ENCODE data around the gene DUSP2. TPM values are rescaled to one million over a fixed set of nuclear protein-coding genes. Genes with fewer than 3 reads are reported as not detected.
"Not testable (repeated sequence)": the region's sequence is repeated elsewhere in the genome, so short reads cannot be mapped to it uniquely, and the experiment has no call there.

Gene DUSP2
- total RNA-seq, 2 donors from 2014 or later, result 1.7 to 1.9 TPM

- intact Hi-C loops (cut with DNase I, micrococcal nuclease), result no loop called here
- ATAC-seq, result no peak
- DNase-seq, result peak in 1 of 2 donors; percentile 1
These were observed 5.8 kb upstream of the DUSP2 start for GRCh38 chr2:96150791-96151594.

DNA sequence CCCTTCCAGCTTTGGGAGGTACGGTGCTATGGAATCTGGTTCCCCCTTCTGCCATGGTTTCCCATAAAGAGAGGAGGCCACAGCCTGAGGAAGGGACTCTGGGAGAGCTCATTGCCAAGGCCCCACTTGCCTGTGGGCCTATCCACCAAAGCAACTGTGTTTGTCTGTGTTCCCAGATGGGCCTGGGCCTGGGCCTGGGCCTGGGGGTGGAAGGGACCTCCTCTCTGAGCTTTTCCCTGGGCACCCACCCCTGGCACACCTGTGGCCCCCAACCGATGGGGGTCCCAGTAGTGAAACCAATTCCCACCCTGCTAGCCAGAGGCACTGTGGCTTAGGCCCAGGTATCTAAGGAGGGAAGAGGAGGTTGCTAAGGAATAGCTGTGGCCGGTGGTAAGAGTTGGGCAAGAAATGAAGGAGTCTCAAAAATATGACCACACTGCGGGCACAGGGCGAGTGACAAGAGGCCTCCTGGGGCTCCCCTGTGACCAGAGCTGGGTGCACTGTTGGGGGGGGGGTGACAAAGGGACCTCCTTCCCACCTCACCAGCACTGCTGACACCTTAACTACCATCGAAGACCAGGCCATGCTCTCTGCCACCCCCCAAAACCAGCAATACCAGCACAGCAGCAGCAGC lies 4.9 kb upstream of the DUSP2 start:
- ATAC-seq (no peak), DNase-seq (no peak)
- intact Hi-C loops (cut with DNase I, micrococcal nuclease), result no loop called here

- ATAC-seq (peak; percentile 61), DNase-seq (peak; percentile 83 to 84)
- intact Hi-C loops (cut with DNase I, micrococcal nuclease), result no loop called here
These were observed 3.4 kb upstream of the DUSP2 start for GRCh38 chr2:96148410-96149217.

DNA sequence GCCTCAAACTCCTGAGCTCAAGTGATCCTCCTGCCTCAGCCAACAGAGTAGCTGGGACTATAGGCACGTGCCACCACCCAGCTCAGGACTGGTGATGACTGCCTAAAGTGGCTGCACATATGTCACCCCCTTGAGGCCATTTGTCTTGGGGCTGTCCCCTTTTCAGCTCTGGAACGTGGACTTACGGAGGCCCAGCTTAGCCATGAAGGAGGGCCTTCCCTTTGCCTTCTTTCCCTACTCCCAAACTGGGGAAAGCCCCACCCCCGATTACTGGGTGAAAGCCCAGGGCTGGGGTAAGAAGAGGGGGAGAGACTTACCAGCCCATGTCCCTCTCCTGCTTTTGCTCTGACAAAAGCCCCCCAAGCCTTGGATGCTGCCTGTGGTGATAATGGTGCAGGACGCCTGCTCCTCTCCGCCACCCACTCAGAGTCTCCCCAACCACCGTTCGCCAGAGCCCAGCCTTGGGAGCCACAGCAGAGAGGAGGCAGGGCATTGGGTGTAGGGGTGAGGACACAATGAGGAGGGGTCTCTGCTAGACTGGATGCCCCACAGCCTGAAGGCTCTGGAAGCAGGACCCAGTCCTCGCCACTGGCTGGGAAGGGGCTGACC lies 2.5 kb upstream of the DUSP2 start:
- intact Hi-C loops (cut with DNase I, micrococcal nuclease), result no loop called here
- DNase-seq (peak in 1 of 2 donors; percentile 24), ATAC-seq (no peak)

- DNase-seq (peak in 1 of 2 donors; percentile 17), ATAC-seq (no peak)
- intact Hi-C loops (cut with DNase I, micrococcal nuclease), result no loop called here
These were observed 1.8 kb upstream of the DUSP2 start for GRCh38 chr2:96146881-96147592.

GRCh38 chr2:96146153-96146880 lies 1.1 kb upstream of the DUSP2 start:
- ATAC-seq (no peak), DNase-seq (peak; percentile 58 to 65)
- intact Hi-C loops (cut with DNase I, micrococcal nuclease), result no loop called here

GRCh38 chr2:96145848-96146152 lies 560 bp upstream of the DUSP2 start:
- ATAC-seq (no peak), DNase-seq (peak in 1 of 2 donors; percentile 32)
- intact Hi-C loops (cut with DNase I, micrococcal nuclease), result no loop called here

GRCh38 chr2:96144481-96145035 lies 682 bp downstream of the DUSP2 start:
- peak; percentile 44 for ATAC-seq
- intact Hi-C loops (cut with DNase I, micrococcal nuclease), result no loop called here
- DNase-seq, result peak; percentile 34 to 69

DNA sequence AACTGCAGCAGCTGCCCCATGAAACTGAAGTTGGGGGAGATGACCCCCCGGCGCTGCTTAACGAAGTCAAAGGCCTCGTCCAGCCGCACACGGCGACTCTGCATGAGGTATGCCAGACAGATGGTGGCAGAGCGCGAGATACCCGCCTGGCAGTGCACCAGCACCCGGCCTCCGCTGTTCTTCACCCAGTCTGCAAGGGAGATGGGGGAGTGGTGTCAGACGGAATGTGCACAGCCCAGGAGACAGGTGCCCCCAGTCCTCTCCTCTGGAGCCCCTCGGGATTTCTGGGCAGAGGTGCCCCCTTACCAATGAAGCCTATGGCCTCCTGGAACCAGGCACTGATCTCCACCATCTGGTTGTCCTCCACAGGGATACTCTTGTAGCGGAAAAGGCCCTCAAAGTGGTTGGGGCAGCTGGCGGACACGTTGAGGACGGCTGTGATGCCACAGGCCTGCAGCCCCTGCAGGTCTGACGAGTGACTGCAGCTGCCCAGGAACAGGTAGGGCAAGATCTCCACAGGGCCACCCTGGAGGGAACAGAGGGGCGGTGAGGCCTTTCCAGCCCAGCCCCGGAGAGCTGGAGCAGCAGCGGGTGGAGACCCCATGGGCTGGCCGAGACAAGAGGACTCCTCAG lies 1.3 kb downstream of the DUSP2 start:
- peak; percentile 26 for ATAC-seq
- DNase-seq, result no peak
- intact Hi-C loops (cut with DNase I, micrococcal nuclease), result no loop called here

- DNase-seq, result no peak
- intact Hi-C loops (cut with DNase I, micrococcal nuclease), result no loop called here
- no peak for ATAC-seq
These were observed 1.9 kb downstream of the DUSP2 start for GRCh38 chr2:96143231-96143847.

DNA sequence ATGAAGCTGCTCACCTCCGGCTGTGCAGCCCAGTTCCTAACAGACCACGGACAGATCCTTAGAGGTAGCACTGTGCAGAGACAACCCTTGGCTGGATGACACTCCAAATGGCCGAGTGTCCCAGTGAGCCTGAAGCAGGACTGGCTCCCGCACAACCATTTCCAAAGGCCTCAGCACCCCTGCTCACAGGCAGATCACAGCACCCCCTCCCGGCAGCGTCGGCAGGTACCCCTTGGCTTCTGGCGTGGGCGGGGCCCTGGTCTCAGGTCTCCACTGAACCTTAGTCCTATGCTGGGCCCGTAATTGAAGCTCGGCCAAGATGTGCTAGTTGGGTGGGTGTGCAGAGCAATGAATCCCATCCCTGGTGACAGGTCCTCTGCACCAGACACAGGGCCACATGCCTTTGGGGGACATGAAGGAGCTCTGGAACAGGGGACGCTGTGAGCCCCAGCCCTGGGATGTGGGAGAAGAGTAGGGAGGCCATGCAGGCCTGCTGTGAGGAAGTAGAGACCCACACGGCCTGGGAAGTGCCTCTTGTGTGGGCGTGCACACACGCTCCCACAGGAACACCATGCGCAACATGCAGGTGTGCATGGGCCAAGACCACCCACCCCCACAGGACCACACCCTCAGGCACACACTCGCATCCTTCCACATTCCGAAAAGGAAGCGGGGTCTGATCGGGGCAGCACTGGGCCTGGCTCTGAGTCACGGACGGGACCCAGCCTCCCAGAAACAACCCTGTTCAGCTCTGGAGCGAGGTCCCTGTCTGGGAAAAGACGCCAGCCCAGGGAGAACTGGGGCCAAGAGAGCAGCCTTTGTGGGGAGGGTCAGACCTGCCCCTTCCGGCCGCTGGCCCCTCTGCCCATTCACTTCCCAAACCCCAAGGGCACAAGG lies 2.8 kb downstream of the DUSP2 start:
- DNase-seq (no peak), ATAC-seq (no peak)

GRCh38 chr2:96141624-96141967 lies 3.6 kb downstream of the DUSP2 start:
- ATAC-seq; DNase-seq; intact Hi-C loops (cut with DNase I, micrococcal nuclease): not testable (repeated sequence)

More for the DNA sequence above, 2.8 kb downstream of the DUSP2 start:
- intact Hi-C loops (cut with DNase I, micrococcal nuclease), result no loop called here

- intact Hi-C loops (cut with DNase I, micrococcal nuclease), result no loop called here
- no peak for ATAC-seq
These were observed 4.2 kb downstream of the DUSP2 start for GRCh38 chr2:96140941-96141623.

GRCh38 chr2:96139181-96139758 lies 6.0 kb downstream of the DUSP2 start:
- ATAC-seq (no peak), DNase-seq (no peak)
- intact Hi-C loops (cut with DNase I, micrococcal nuclease), result no loop called here

More at GRCh38 chr2:96140941-96141623, 4.2 kb downstream of the DUSP2 start:
- no peak for DNase-seq
